ENCODE measurements around the gene ACOT11.

The ACOT11 gene

DNA sequence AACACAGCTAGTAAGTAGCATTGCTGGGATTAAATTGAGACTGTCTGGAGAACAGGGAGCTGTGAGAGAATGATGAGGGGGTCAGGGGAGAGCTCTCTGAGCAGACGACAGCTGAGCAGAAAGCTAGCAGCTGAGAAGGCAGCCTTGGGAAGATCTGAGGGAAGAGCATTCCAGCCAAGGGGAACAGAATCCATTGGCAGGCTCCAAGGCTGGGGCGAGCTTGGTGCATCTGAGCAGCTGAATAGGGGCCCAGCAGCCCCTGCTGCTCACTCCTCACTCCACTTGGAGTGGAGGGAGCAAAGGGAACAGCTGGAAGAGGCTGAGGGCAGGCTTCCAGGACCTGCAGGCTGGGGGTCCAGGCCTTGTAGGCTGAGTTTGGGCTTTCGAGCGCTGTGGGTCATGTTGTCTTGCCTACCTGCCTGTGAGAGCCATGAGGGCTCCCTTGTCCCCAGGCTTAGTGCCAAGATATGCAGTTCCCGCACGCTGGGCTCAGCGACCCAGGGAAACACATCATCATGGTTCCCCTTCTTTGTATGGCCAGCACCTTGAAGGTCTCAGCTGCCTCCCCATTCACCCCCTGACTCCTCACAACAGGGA, 10.5 kb downstream of the ACOT11 start:
- H3K27ac ChIP-seq (replicated peaks), result no peak overlapping the region
- TF ChIP-seq GABPA (IDR thresholded peaks at IDR 0.05; ENCODE audit: low read depth), result no peak
- TF ChIP-seq, protein P1, sequence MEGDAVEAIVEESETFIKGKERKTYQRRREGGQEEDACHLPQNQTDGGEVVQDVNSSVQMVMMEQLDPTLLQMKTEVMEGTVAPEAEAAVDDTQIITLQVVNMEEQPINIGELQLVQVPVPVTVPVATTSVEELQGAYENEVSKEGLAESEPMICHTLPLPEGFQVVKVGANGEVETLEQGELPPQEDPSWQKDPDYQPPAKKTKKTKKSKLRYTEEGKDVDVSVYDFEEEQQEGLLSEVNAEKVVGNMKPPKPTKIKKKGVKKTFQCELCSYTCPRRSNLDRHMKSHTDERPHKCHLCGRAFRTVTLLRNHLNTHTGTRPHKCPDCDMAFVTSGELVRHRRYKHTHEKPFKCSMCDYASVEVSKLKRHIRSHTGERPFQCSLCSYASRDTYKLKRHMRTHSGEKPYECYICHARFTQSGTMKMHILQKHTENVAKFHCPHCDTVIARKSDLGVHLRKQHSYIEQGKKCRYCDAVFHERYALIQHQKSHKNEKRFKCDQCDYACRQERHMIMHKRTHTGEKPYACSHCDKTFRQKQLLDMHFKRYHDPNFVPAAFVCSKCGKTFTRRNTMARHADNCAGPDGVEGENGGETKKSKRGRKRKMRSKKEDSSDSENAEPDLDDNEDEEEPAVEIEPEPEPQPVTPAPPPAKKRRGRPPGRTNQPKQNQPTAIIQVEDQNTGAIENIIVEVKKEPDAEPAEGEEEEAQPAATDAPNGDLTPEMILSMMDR (IDR thresholded peaks at IDR 0.05; ENCODE audit: insufficient read depth, low read length), result no peak
- TF ChIP-seq, protein P2, sequence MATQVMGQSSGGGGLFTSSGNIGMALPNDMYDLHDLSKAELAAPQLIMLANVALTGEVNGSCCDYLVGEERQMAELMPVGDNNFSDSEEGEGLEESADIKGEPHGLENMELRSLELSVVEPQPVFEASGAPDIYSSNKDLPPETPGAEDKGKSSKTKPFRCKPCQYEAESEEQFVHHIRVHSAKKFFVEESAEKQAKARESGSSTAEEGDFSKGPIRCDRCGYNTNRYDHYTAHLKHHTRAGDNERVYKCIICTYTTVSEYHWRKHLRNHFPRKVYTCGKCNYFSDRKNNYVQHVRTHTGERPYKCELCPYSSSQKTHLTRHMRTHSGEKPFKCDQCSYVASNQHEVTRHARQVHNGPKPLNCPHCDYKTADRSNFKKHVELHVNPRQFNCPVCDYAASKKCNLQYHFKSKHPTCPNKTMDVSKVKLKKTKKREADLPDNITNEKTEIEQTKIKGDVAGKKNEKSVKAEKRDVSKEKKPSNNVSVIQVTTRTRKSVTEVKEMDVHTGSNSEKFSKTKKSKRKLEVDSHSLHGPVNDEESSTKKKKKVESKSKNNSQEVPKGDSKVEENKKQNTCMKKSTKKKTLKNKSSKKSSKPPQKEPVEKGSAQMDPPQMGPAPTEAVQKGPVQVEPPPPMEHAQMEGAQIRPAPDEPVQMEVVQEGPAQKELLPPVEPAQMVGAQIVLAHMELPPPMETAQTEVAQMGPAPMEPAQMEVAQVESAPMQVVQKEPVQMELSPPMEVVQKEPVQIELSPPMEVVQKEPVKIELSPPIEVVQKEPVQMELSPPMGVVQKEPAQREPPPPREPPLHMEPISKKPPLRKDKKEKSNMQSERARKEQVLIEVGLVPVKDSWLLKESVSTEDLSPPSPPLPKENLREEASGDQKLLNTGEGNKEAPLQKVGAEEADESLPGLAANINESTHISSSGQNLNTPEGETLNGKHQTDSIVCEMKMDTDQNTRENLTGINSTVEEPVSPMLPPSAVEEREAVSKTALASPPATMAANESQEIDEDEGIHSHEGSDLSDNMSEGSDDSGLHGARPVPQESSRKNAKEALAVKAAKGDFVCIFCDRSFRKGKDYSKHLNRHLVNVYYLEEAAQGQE (IDR thresholded peaks at IDR 0.05; ENCODE audit: insufficient replicate concordance, low read depth), result no peak
- no peak for TF ChIP-seq SPI1 (IDR thresholded peaks at IDR 0.05; ENCODE audit: borderline replicate concordance, low read depth)
- TF ChIP-seq POLR2AphosphoS5 (IDR thresholded peaks at IDR 0.05; ENCODE audit: low read depth), result no peak
- H3K27me3 ChIP-seq (ENCODE audit: insufficient read depth, poor library complexity, severe bottlenecking), result no peaks in the 10 kb centered on the region
- no peak for DNase-seq (ENCODE audit: low read depth in 1 of 2, low spot score in 1 of 2)
- no peak overlapping the region for H3K4me3 ChIP-seq (replicated peaks; ENCODE audit: insufficient read depth, low read length)

DNA sequence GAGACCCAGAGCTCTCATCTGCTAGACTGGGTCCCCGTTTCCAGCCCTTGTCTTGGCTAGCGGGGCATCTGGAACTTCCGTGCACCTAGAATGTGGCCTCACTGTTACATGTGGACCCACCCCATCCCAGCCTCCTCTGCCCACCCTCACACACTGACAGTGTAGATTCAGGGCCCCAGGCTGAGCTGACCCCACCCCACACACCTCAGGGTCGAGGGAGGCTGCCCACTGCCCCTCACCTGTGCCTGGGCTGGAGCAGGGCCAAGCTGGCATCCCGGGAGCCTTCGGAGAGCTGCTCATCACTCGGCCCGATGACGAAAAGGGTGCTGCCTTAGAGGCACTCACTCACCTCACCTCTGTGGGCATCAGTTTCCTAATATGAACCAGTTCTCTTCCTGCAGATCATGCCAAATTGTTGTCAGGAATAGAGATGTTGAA, 11.1 kb downstream of the ACOT11 start:
- Histone ChIP-seq H3K4me3 (replicated peaks; ENCODE audit: insufficient read depth, low read length) (no peak overlapping the region), H3K27ac (replicated peaks) (no peak overlapping the region), H3K27me3 (ENCODE audit: insufficient read depth, poor library complexity, severe bottlenecking) (no peaks in the 10 kb centered on the region)
- no peak for DNase-seq (ENCODE audit: low read depth in 1 of 2, low spot score in 1 of 2)
- TF ChIP-seq, protein P2 (IDR thresholded peaks at IDR 0.05; ENCODE audit: insufficient replicate concordance, low read depth), result no peak

DNA sequence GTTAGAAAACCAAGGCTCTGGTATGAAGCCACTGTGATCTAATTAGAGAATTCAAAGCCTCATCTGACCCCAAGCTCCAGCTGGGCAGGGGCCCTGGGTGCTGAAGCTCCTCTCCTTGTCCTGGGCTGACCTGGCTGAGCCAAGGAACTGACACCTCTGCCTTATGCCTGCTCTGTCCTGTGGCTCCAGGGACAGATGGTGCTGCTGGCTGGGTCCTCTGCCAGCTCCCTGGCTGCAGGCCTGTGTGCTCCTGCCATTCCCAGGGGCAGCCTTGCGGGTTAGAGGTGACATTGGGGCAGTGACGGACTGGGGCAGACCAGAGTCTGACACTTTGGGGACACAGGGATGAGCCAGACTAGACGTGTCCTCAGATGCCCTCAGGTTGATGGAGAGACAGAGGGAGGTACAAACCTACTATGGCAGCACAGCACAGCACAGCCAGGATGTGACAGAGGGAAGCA, 11.8 kb downstream of the ACOT11 start:
- no peak for DNase-seq (ENCODE audit: low read depth in 1 of 2, low spot score in 1 of 2)
- no peaks in the 10 kb centered on the region for H3K27me3 ChIP-seq (ENCODE audit: insufficient read depth, poor library complexity, severe bottlenecking)
- TF ChIP-seq SPI1 (IDR thresholded peaks at IDR 0.05; ENCODE audit: borderline replicate concordance, low read depth) (no peak), POLR2AphosphoS5 (IDR thresholded peaks at IDR 0.05; ENCODE audit: low read depth) (no peak), GABPA (IDR thresholded peaks at IDR 0.05; ENCODE audit: low read depth) (no peak)
- TF ChIP-seq, protein P2 (IDR thresholded peaks at IDR 0.05; ENCODE audit: insufficient replicate concordance, low read depth), result no peak
- TF ChIP-seq, protein P1 (IDR thresholded peaks at IDR 0.05; ENCODE audit: insufficient read depth, low read length), result no peak
- no peak overlapping the region for H3K4me3 ChIP-seq (replicated peaks; ENCODE audit: insufficient read depth, low read length)
- no peak overlapping the region for H3K27ac ChIP-seq (replicated peaks)

Measured in HL-60 (cell line).